Adrenal gland (tissue), 12 donors: ENCODE measurements around the gene GSTT2B. TPM values are rescaled to one million over a fixed set of nuclear protein-coding genes. Genes with fewer than 3 reads are reported as not detected.
"Not testable (repeated sequence)": the region's sequence is repeated elsewhere in the genome, so short reads cannot be mapped to it uniquely, and the experiment has no call there.

Source experiments
- DNase-seq, 7 donors: peaks; one replicate each; pipeline ENCODE4 v3.0.0-alpha.2; 2019 to 2020
- H3K27ac ChIP-seq, 5 donors: fragments of 200-600 bp; sonication (generic) in 4 of 5; 1 replicate in 3 of 5; 2 replicates in 2 of 5; pipeline versions ENCODE4 v1.5.1 to v1.8.0; 2016 to 2020; ENCODE audit warnings: mild to moderate bottlenecking in 1 of 5
- H3K27me3 ChIP-seq: fragments of 200-600 bp; 2 replicates; pipeline ENCODE4 v1.8.0; 2021
- H3K36me3 ChIP-seq, 2 donors: fragments of 200-600 bp; replicated peaks in 1 of 2; 1 replicate in 1 of 2; 2 replicates in 1 of 2; pipeline versions ENCODE4 v1.5.1 to v1.8.0; 2018 to 2022
- H3K4me1 ChIP-seq, 2 donors: fragments of 200-600 bp; replicated peaks in 1 of 2; 1 replicate in 1 of 2; 2 replicates in 1 of 2; pipeline versions ENCODE4 v1.5.1 to v1.8.0; 2018 to 2021
- H3K4me3 ChIP-seq, 4 donors: fragments of 200-600 bp; sonication (generic) in 3 of 4; one replicate each; pipeline ENCODE4 v1.5.1; 2016 to 2018
- H3K9me3 ChIP-seq, 3 donors: fragments of 200-600 bp; sonication (generic) in 1 of 3; replicated peaks in 1 of 3; 1 replicate in 2 of 3; 2 replicates in 1 of 3; pipeline versions ENCODE4 v1.5.1 to v1.8.0; 2016 to 2021
- POLR2A ChIP-seq, 2 donors: fragments of 450-650 bp; IDR thresholded peaks; one replicate each; pipeline ENCODE4 v1.6.1; 2017; ENCODE audit warnings: antibody characterized with exemption in 2 of 2, mild to moderate bottlenecking in 2 of 2, moderate library complexity in 1 of 2
- WGBS, 4 donors: extraction: QIAGEN DNeasy Blood & Tissue Kit in 2 of 4; methylation state at CpG; one replicate each; pipeline versions ENCODE4 v1.1.5 to v1.1.7; 2013 to 2017; 5-methylcytosine and 5-hydroxymethylcytosine counted together
- intact Hi-C, 2 donors: fragments of 100-400 bp; cut with DNase I; formaldehyde crosslinking; loops; one replicate each; pipeline versions ENCODE4 v1.14.1 to v1.15.0; 2022 to 2023
- polyA plus RNA-seq, 3 donors: library from polyadenylated mRNA; stranded (reverse); fragments of 200-250 nt in 2 of 3; fragments of 350-450 nt in 1 of 3; fragmentation: Illumina TruSeq in 1 of 3; extraction: RNeasy Lipid Tissue Mini Kit (QIAGEN cat#74804) in 1 of 3; gene quantifications; one replicate each; pipeline ENCODE4 v1.2.3, GENCODE V29; 2013 to 2014
- total RNA-seq, 9 donors: library from RNA; depleted of rRNA in 4 of 9; stranded (reverse); fragments of >200 nt in 4 of 9; fragments of 120-200 nt in 1 of 9; fragmentation: NEBNext Ultra II Directional in 1 of 9; extraction: Animal tissue kit (Norgen Biotek cat#: 25700) in 1 of 9; gene quantifications; one replicate each; pipeline versions ENCODE4 v1.1.0 to v1.2.4, GENCODE V29; 2013 to 2023
- TF ChIP-seq, protein P1 (sequence below), 6 experiments: fragments of 450-650 bp in 4 of 6; fragments of 200-600 bp in 2 of 6; sonication (generic) in 1 of 6; IDR thresholded peaks; 1 replicate in 5 of 6; 2 replicates in 1 of 6; pipeline versions ENCODE4 v1.5.1 to v1.8.0; 2016 to 2021; ENCODE audit warnings: antibody characterized with exemption in 6 of 6, mild to moderate bottlenecking in 2 of 6, moderate library complexity in 1 of 6
- donor health status: healthy with polysubstance abuse.
- donor health status: Bipolar disorder and iron deficiency.
- donor health status: DM: yes; HTN: yes; CAD: no.
- donor health status: DM: no; HTN: no; CAD: no.
- donor health status: DM: no; HTN: no; CAD: no.
- donor health status: DM: yes; HTN: yes; CAD: no.

Gene GSTT2B
- total and polyA plus RNA-seq, 12 donors: 3.6 to 169 (median 49.0) TPM

DNA sequence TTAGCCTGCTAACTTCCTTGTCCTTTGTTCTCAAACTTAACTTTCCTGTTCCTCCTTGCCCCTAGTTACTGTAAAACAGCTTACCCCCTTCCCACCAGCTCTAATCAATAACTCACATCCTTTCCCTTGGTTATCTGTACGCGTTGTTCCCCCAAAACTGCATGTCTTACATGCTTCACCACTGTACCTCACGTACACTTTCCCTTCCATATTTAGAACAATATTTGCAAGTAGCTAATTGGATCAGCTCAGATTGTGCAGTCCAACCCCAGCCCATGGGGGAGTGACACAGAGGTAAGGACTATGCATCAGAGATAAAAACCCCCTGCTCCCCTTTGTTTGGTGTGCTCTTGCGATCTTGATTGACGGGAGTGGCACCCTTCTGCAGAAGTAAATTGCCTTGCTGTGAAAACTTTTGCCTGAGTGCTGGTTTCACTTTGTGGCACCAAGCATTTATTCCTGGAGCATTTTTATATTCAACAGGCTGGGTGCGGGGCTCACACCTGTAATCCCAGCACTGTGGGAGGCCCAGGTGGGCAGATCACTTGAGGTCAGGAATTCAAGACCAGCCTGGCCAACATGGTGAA, 35.9 kb downstream of the GSTT2B start:
- Histone ChIP-seq H3K27me3 (no peaks in the 10 kb centered on the region), H3K4me3 (no peak overlapping the region), H3K27ac (no peak overlapping the region), H3K36me3 (no peaks in the 10 kb centered on the region), H3K9me3 (peaks cover 0 to 3% (median 0%) of the 10 kb centered on the region in 3 donors), H3K4me1 (peaks cover 0 to 3% of the 10 kb centered on the region in 2 donors)
- intact Hi-C loops: loop anchor here in 1 of 2 donors (5.0 kb wide), 1 partner anchor 47 kb away; the partner anchor contains the start of gene DDT
- peak in 1 of 7 donors; percentile 13 for DNase-seq
- WGBS, 4 donors: 81 to 99% (median 95%) methylated on average over 5 to 6 of the region's 6 CpGs
- TF ChIP-seq, protein P1, sequence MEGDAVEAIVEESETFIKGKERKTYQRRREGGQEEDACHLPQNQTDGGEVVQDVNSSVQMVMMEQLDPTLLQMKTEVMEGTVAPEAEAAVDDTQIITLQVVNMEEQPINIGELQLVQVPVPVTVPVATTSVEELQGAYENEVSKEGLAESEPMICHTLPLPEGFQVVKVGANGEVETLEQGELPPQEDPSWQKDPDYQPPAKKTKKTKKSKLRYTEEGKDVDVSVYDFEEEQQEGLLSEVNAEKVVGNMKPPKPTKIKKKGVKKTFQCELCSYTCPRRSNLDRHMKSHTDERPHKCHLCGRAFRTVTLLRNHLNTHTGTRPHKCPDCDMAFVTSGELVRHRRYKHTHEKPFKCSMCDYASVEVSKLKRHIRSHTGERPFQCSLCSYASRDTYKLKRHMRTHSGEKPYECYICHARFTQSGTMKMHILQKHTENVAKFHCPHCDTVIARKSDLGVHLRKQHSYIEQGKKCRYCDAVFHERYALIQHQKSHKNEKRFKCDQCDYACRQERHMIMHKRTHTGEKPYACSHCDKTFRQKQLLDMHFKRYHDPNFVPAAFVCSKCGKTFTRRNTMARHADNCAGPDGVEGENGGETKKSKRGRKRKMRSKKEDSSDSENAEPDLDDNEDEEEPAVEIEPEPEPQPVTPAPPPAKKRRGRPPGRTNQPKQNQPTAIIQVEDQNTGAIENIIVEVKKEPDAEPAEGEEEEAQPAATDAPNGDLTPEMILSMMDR (IDR thresholded peaks at IDR 0.05): no peak

DNA sequence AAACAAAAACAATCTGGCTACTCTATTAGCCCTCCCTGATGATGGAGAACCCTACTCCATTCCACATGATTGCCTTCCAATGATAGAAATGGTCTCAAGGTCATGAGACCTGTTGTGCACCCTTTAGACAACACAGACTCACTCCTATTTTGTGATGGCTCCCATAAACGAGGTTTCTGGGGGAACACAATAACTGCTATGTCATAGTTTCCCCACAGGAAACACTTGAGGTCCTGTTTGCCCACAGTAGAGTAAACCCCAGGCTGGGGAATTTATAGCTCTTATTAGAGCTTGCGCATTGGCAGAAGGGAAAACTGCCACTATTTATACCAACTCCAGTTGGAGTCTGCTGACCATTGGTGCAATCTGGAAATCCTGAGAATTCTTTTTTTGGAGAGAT, 38.1 kb downstream of the GSTT2B start:
- intact Hi-C loops: no loop called here
- no peaks in the 10 kb centered on the region for H3K36me3 ChIP-seq
- peaks cover 0 to 5% of the 10 kb centered on the region in 2 donors for H3K4me1 ChIP-seq

DNA sequence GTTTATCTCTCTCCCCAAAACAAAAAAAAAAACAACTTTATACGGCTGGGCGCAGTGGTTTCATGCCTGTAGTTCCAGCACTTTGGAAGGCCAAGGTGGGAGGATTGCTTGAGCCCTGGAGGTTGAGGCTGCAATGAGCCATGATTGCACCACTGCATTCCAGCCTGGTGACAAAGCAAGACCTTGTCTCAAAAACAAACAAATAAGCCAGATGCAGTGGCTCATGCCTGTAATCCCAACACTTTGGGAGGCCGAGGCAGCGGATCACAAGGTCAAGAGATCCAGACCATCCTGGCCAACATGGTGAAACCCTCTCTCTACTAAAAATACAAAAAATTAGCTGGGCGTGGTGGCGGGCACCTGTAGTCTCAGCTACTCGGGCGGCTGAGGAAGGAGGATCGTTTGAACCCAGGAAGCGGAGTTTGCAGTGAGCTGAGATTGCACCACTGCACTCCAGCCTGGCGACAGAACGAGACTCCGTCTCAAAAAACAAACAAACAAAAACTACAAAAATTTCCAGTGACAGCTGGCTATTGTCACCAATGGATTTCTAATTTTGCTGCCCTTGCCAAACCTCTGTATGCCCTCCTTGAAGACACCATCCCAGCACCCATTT, 39.3 kb downstream of the GSTT2B start:
- H3K36me3 ChIP-seq, H3K9me3 ChIP-seq, H3K27me3 ChIP-seq, intact Hi-C loops, H3K4me1 ChIP-seq, H3K4me3 ChIP-seq: not testable (repeated sequence)
- H3K27ac ChIP-seq: peak overlapping the region in 2 of 5 donors; percentile 15 to 35
- peak in 3 of 7 donors; percentile 48 to 72 (median 62) for DNase-seq
- WGBS, 4 donors: 82 to 85% (median 83%) methylated on average over 13 of the region's 13 CpGs

More for the DNA sequence above, 38.1 kb downstream of the GSTT2B start:
- DNase-seq: no peak
- WGBS, 4 donors: 62 to 75% (median 75%) methylated on average over 2 of the region's 2 CpGs
- H3K27me3 ChIP-seq: no peaks in the 10 kb centered on the region
- H3K4me3 ChIP-seq: no peak overlapping the region
- no peak overlapping the region for H3K27ac ChIP-seq
- H3K9me3 ChIP-seq: peaks cover 0 to 3% (median 0%) of the 10 kb centered on the region in 3 donors
- TF ChIP-seq, protein P1 (IDR thresholded peaks at IDR 0.05): no peak
- TF ChIP-seq POLR2A (IDR thresholded peaks at IDR 0.05): no peak

DNA sequence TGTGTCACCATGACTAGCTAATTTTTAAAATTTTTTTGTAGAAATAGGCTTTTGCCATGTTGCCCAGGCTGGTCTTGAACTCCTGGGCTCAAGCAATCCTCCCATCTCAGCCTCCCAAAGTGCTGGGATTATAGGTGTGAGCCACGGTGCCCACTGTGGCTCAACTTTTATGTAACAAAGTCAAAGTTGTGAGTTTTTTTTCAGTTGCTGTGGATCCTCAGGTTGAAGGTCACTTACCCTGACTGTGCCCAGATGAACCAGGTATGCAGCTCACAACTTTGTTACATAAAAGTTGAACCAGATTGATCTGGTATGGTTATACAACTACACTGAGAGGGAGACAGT, 40.8 kb downstream of the GSTT2B start:
- H3K9me3 ChIP-seq, H3K4me1 ChIP-seq, H3K4me3 ChIP-seq, intact Hi-C loops, H3K36me3 ChIP-seq, DNase-seq, H3K27me3 ChIP-seq: not testable (repeated sequence)
- peak overlapping the region in 4 of 5 donors; percentile 5 to 81 (median 54) for H3K27ac ChIP-seq
- 40 to 80% (median 62%) methylated on average over 1 of the region's 1 CpG for WGBS, 4 donors

DNA sequence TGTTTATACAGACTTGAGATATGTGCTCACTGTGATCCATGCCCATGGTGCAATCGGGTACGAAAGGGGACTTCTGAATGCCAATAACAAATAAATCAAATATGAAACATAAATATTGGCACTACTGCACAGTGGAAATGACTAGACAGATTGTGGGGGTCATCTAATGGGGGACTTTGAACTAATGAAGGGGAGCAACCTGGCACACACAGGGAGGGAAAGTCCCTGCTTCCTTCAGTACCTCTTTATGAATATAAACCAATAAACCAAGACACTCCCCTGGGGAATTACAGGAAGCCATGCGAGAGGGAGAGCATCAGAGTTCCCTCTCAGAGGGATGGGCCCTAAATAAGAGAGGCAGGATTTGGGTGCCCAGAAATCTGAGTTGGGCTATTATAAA, 45.7 kb downstream of the GSTT2B start:
- Histone ChIP-seq H3K4me1 (peaks cover 11 to 15% of the 10 kb centered on the region in 2 donors), H3K27ac (peak overlapping the region in 2 of 5 donors; percentile 4 to 59), H3K4me3 (no peak overlapping the region), H3K27me3 (no peaks in the 10 kb centered on the region), H3K9me3 (no peaks in the 10 kb centered on the region), H3K36me3 (no peaks in the 10 kb centered on the region)
- WGBS, 4 donors: 55 to 64% (median 61%) methylated on average over 3 of the region's 3 CpGs
- TF ChIP-seq, protein P1 (IDR thresholded peaks at IDR 0.05): no peak
- intact Hi-C loops: no loop called here
- DNase-seq: peak in 2 of 7 donors; percentile 21 to 40
